GM12874 (cell line): ENCODE results near the gene PLIN3.

Experiments
- CTCF ChIP-seq: IDR thresholded peaks from 2 replicates; pipeline ENCODE4 v1.5.1; 2011; ENCODE audit warnings: low read depth, mild to moderate bottlenecking, control low read depth, low read length, moderate library complexity; ENCODE audit not compliant: insufficient read depth

PLIN3 gene

GRCh38 chr19:4902796-4903195 lies 35.3 kb upstream of the PLIN3 start, which contains the start of gene ARRDC5:
Gene ARRDC5 (minus strand): TSS chr19:4902896. CDS start chr19:4902825, 71 bp downstream.
- TF ChIP-seq CTCF: no peak

- TF ChIP-seq CTCF: no peak
These were observed 29.7 kb upstream of the PLIN3 start for GRCh38 chr19:4897146-4897545.

- no peak for TF ChIP-seq CTCF
These were observed 28.9 kb upstream of the PLIN3 start for GRCh38 chr19:4896372-4896771.

GRCh38 chr19:4891066-4891465 lies 23.6 kb upstream of the PLIN3 start:
- no peak for TF ChIP-seq CTCF

- no peak for TF ChIP-seq CTCF
These were observed 21.8 kb upstream of the PLIN3 start for GRCh38 chr19:4889034-4889815.

GRCh38 chr19:4879041-4879440 lies 11.6 kb upstream of the PLIN3 start:
- TF ChIP-seq CTCF: no peak

GRCh38 chr19:4878491-4878968 lies 11.1 kb upstream of the PLIN3 start:
- no peak for TF ChIP-seq CTCF
